Activated naive CD8-positive, alpha-beta T cell treated with anti-CD3 and anti-CD28 coated beads for 36 hours (primary cell): ENCODE measurements around the gene TAF9. TPM values are rescaled to one million over a fixed set of nuclear protein-coding genes. Genes with fewer than 3 reads are reported as not detected.
"Not testable (repeated sequence)": the region's sequence is repeated elsewhere in the genome, so short reads cannot be mapped to it uniquely, and the experiment has no call there.

Experiments used
- DNase-seq: peaks from one replicate; pipeline ENCODE4 v3.0.0; 2021
- H3K27ac Mint-ChIP-seq: one replicate; pipeline ENCODE4 v1.8.0; 2022; ENCODE audit warnings: mild to moderate bottlenecking, moderate library complexity, mixed read lengths
- H3K27me3 Mint-ChIP-seq: one replicate; pipeline ENCODE4 v1.8.0; 2022; ENCODE audit warnings: mild to moderate bottlenecking, mixed read lengths
- H3K36me3 Mint-ChIP-seq: one replicate; pipeline ENCODE4 v1.8.0; 2021; ENCODE audit warnings: mild to moderate bottlenecking, mixed read lengths
- H3K4me1 Mint-ChIP-seq: one replicate; pipeline ENCODE4 v1.8.0; 2021; ENCODE audit warnings: mixed read lengths
- H3K4me3 Mint-ChIP-seq: one replicate; pipeline ENCODE4 v1.8.0; 2022; ENCODE audit warnings: mild to moderate bottlenecking, moderate library complexity, mixed read lengths
- H3K9me3 Mint-ChIP-seq: one replicate; pipeline ENCODE4 v1.8.0; 2022; ENCODE audit warnings: mixed read lengths
- total RNA-seq, 2 experiments: library from RNA; stranded (reverse); gene quantifications; one replicate each; pipeline ENCODE4 v1.2.3, GENCODE V29; 2021

The TAF9 gene
- total RNA-seq: 10 to 100 TPM; 94.1 to 99.3 TPM

DNA sequence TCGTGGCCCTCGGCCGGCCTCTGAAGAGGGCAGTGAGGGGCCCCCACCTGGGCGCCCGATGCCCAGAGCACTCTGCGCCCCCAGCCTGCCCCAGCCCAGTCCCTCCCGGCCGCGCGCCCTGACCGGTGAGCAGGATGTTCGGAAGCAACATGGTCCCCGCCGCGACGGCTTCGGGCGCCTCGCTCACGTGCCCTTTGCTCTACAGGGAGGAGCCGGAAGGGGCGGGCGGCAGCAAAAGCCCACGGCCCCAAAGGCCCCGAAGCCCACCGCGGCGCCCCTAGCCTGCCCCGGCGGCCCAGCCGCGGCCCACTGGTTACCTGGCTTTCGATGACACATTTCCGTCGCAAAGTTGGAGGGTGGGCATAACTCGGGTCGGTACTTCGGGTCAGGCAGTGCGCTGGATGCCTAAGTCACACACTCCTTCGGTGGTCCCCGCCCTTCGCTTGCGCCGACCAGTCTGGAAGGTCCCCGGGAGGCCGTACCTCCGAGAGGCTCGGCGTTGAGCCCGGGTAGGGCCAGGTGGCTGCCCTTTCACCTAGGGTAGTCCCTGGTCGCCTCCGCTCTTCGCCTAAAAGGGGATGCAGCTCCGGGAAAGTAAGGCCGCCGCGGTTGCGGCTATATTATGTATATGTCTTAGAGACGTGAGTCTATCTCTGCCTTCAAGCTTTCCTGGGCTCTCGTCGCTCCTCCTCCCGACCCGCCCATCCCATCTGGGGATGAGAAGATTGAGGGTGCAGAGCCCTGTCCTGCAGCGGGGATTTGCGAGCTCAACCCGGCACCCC lies at the start of gene TAF9, which contains the start of the genes AK6 and RAD17:
TSS of gene TAF9 (minus strand) at position 181 of the 782 bp plus-strand sequence. CDS start 3,783 bp downstream, outside the sequence.
TSS of gene AK6 (minus strand) at position 181 of the 782 bp plus-strand sequence. CDS start at position 151, 30 bp downstream.
TSS of gene RAD17 (plus strand) at position 479 of the 782 bp plus-strand sequence. CDS start 2,391 bp downstream, outside the sequence.
- Mint-ChIP-seq H3K27me3 (no peaks in the 10 kb centered on the region), H3K27ac (peak within 1 kb of the TSS; percentile 98), H3K4me1 (peaks cover 28% of the 10 kb centered on the region), H3K36me3 (peaks cover 30% of the 10 kb centered on the region), H3K4me3 (peak within 1 kb of the TSS; percentile 97), H3K9me3 (no peaks in the 10 kb centered on the region)
- DNase-seq: peak; percentile 92

- Mint-ChIP-seq H3K27me3 (no peaks in the 10 kb centered on the region), H3K4me1 (peaks cover 2% of the 10 kb centered on the region), H3K36me3 (peaks cover 14% of the 10 kb centered on the region), H3K9me3 (no peaks in the 10 kb centered on the region), H3K4me3 (no peak overlapping the region), H3K27ac (no peak overlapping the region)
- no peak for DNase-seq
Measured at GRCh38 chr5:69418554-69418953, 49.2 kb upstream of the TAF9 start.

DNA sequence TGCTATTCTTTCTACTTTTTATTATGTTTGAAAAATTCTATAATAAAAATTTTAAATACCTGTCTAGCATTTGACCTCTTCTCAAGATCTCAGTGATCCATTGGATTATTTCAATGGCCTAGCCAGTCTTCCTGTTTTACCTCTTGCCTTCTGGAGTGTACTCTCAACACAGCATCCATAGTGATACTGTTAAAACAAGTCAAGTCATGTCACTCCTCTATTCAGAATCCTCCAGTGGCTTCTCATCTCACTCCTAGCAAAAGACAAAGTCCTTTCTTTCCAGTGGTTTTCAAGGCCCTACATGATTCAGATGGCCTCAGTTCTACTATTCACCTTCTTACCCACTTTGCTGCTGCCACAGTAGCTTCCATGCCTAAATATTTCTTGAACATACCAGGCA lies 47.4 kb upstream of the TAF9 start:
- Mint-ChIP-seq H3K4me3 (no peak overlapping the region), H3K4me1 (peaks cover 2% of the 10 kb centered on the region), H3K27ac (no peak overlapping the region), H3K36me3 (peaks cover 14% of the 10 kb centered on the region), H3K9me3 (no peaks in the 10 kb centered on the region), H3K27me3 (no peaks in the 10 kb centered on the region)
- no peak for DNase-seq

DNA sequence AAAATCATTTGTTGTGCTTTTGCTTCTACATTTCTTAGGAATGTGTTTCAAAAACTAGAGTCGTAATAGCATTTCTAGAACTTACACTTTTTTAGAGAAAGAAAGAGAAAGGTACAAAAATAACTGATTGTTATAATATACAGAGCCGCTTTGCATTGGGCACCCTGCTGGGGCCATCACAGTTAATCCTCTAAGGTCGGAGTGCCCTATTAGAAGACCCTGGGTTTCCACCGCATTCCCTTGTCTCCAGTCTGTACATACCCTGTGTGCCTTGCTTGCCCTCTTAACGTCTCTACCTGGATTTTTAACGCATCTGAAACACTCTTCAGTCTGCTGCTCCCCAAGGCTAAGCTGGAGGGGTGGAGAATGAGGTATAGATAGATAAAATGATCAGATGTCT lies 46.9 kb upstream of the TAF9 start:
- Mint-ChIP-seq H3K27ac (no peak overlapping the region), H3K4me1 (peaks cover 2% of the 10 kb centered on the region), H3K36me3 (peaks cover 19% of the 10 kb centered on the region), H3K27me3 (no peaks in the 10 kb centered on the region), H3K9me3 (no peaks in the 10 kb centered on the region), H3K4me3 (no peak overlapping the region)
- DNase-seq: no peak

- Mint-ChIP-seq H3K4me3 (peak overlapping the region; percentile 53), H3K4me1 (peaks cover 2% of the 10 kb centered on the region), H3K36me3 (peaks cover 19% of the 10 kb centered on the region), H3K9me3 (no peaks in the 10 kb centered on the region), H3K27me3 (no peaks in the 10 kb centered on the region), H3K27ac (no peak overlapping the region)
- no peak for DNase-seq
Measured at GRCh38 chr5:69415584-69415958, 46.3 kb upstream of the TAF9 start.

DNA sequence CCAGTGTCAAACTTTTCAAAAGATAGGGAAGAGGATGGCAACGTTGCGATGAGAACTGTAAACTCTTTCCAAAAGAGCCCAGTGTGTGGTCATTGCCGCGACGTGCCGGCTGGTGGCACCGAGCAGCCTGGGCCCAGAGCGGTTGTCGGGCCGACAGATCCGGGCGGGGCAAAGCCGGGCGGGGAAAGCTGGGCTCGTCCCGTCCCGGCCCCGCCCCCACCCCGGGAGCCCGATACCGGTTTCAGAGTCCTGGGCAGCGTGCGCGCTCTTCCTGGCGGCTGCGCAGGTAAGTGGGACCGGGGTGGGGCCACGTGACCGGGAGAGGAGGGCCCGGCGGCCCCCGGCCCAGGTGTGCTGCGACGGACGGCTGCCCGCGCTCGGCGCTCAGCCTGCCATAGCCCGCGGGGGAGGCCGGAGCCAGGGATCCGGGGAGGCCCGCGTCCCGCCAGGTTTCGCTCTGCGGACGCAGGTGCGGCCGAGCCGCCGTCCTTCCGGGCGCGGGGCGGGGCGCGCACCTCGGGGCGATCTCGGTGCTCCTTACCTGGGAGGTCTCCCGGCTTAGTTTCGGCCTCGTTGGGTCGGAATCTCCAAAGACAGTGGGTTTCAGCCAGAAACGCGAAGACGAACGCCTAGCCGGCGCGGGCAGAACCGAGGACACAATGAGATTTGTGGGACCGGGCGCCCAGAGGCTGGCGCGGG lies 45.7 kb upstream of the TAF9 start, which contains the start of gene MARVELD2:
TSS of gene MARVELD2 (plus strand) at position 232 of the 699 bp plus-strand sequence. CDS start 4,270 bp downstream, outside the sequence.
- Mint-ChIP-seq H3K4me1 (peaks cover 2% of the 10 kb centered on the region), H3K9me3 (no peaks in the 10 kb centered on the region), H3K27me3 (no peaks in the 10 kb centered on the region), H3K4me3 (peak within 1 kb of the TSS; percentile 55), H3K36me3 (peaks cover 19% of the 10 kb centered on the region), H3K27ac (no peak within 1 kb of the TSS)
- peak; percentile 31 for DNase-seq

GRCh38 chr5:69404659-69405330 lies 35.5 kb upstream of the TAF9 start:
- H3K9me3 Mint-ChIP-seq: no peaks in the 10 kb centered on the region
- no peaks in the 10 kb centered on the region for H3K4me1 Mint-ChIP-seq
- no peak overlapping the region for H3K27ac Mint-ChIP-seq
- no peaks in the 10 kb centered on the region for H3K27me3 Mint-ChIP-seq
- DNase-seq: no peak
- H3K4me3 Mint-ChIP-seq: no peak overlapping the region
- peaks cover 46% of the 10 kb centered on the region for H3K36me3 Mint-ChIP-seq

DNA sequence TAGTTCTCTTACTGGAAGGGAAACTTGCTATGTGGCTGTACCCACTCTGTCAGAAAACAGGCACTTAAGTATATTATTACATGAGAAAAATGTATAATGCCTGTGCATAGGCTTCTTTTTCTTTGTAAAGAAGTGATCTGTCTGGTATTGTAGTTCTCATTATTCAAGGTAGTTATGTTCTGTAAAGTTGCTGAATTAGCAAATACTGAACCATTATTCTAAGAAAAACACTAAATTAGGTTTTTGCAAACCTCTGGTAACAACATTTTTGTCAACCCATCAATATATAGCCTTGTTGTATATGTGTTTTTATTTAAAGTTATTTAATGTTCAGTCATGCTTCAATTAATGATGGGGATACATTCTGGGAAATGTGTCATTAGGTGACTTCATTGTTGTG lies 9.1 kb upstream of the TAF9 start:
- Mint-ChIP-seq H3K4me3 (no peak overlapping the region), H3K4me1 (no peaks in the 10 kb centered on the region), H3K27me3 (no peaks in the 10 kb centered on the region), H3K9me3 (no peaks in the 10 kb centered on the region), H3K36me3 (peaks cover 3% of the 10 kb centered on the region), H3K27ac (no peak overlapping the region)
- DNase-seq: no peak

GRCh38 chr5:69374911-69375446 lies 5.7 kb upstream of the TAF9 start:
- Mint-ChIP-seq H3K4me3 (no peak overlapping the region), H3K36me3 (peaks cover 3% of the 10 kb centered on the region), H3K4me1 (peaks cover 4% of the 10 kb centered on the region), H3K27me3 (no peaks in the 10 kb centered on the region), H3K27ac (no peak overlapping the region), H3K9me3 (no peaks in the 10 kb centered on the region)
- no peak for DNase-seq

- Mint-ChIP-seq H3K27me3 (no peaks in the 10 kb centered on the region), H3K4me3 (no peak overlapping the region), H3K4me1 (peaks cover 10% of the 10 kb centered on the region), H3K9me3 (no peaks in the 10 kb centered on the region), H3K27ac (no peak overlapping the region), H3K36me3 (peaks cover 14% of the 10 kb centered on the region)
- no peak for DNase-seq
Measured at GRCh38 chr5:69372394-69372793, 3.1 kb upstream of the TAF9 start.

GRCh38 chr5:69370335-69370734 lies 1.0 kb upstream of the TAF9 start:
- H3K27me3 Mint-ChIP-seq, H3K9me3 Mint-ChIP-seq: not testable (repeated sequence)
- H3K27ac Mint-ChIP-seq: peak overlapping the region; percentile 93
- H3K4me3 Mint-ChIP-seq: peak overlapping the region; percentile 97
- peaks cover 22% of the 10 kb centered on the region for H3K36me3 Mint-ChIP-seq
- peaks cover 23% of the 10 kb centered on the region for H3K4me1 Mint-ChIP-seq
- peak; percentile 7 for DNase-seq

DNA sequence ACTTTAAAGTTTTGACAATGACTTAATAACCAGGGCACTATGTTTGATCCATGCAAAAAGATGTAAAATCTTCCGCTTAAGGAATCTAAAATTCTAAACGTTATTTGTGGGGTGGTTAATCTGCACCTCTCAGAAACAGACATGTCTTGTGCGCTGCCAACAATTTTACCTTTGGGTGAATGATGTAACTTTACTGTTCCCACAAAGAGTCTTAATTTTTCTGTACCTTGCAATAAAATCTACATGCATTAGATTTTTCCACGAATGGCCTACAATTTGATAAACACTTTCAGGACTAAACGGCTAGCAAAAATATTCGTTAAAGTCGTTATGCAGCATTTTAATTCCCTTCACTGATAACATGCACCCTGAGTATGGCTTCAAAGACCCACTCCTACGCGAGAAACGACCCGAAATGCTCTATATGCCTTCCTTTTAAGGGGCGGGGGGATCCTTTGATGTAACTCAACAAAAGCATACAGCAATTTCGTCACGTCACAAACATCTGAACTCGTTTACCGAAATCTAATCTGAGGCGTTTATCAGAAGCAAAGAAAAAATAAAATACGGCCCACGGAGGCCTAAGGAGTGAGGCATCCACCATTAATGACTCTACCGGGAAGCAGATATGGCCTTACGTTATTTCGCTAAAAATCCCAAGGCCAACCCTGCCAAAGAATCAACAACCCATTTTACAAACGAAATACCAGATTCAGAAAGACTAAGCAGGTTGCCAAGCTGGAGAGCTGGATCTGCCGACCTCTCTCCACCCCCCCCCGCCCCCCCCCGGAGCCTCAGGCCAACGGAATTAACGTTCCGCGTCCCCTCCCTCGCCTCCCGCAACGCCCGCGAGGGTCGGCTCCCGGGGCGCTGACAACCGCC lies 621 bp downstream of the TAF9 start:
- Mint-ChIP-seq H3K9me3 (no peaks in the 10 kb centered on the region), H3K27ac (peak overlapping the region; percentile 98), H3K4me1 (peaks cover 28% of the 10 kb centered on the region), H3K4me3 (peak overlapping the region; percentile 97), H3K27me3 (no peaks in the 10 kb centered on the region), H3K36me3 (peaks cover 30% of the 10 kb centered on the region)
- DNase-seq: peak; percentile 20

DNA sequence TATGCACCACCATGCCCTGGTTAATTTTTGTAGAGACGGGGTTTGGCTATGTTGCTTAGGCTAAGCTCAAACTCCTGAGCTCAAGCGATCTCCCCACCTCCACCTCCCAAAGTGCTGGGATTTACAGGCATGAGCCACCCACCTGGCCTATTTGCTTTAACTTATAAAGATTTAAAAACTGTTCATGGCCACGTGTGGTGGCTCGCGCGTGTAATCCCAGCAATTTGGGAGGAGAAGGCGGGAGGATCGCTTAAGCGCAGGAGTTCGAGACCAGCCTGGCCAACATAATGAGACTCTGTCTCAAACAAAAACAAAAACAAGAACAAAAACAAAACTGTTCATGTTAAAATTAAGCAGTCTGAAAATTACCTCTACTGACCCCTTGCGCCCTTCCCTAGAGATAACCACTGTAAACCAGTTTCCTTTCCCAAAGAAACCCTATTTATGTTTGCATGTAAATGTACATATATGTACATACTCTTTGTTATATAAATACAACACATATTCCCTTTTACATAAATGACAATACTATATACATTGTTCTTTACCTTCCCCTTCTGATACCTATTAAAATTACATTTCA lies 1.5 kb downstream of the TAF9 start:
- H3K4me1 Mint-ChIP-seq: peaks cover 28% of the 10 kb centered on the region
- no peak for DNase-seq
- H3K4me3 Mint-ChIP-seq: peak overlapping the region; percentile 97
- no peaks in the 10 kb centered on the region for H3K9me3 Mint-ChIP-seq
- peak overlapping the region; percentile 98 for H3K27ac Mint-ChIP-seq
- H3K27me3 Mint-ChIP-seq: no peaks in the 10 kb centered on the region
- peaks cover 37% of the 10 kb centered on the region for H3K36me3 Mint-ChIP-seq

- Mint-ChIP-seq H3K27me3 (no peaks in the 10 kb centered on the region), H3K9me3 (no peaks in the 10 kb centered on the region), H3K27ac (peak overlapping the region; percentile 59), H3K4me1 (peaks cover 31% of the 10 kb centered on the region), H3K4me3 (no peak overlapping the region), H3K36me3 (peaks cover 42% of the 10 kb centered on the region)
- no peak for DNase-seq
Measured at GRCh38 chr5:69364850-69365249, 4.5 kb downstream of the TAF9 start.
